GM06990 (cell line): ENCODE results near the gene ZNF557.
"Not testable (repeated sequence)": the region's sequence is repeated elsewhere in the genome, so short reads cannot be mapped to it uniquely, and the experiment has no call there.

ENCODE experiments used
- DNase-seq: peaks from one replicate; pipeline ENCODE4 v3.0.0-alpha.2; 2011; ENCODE audit not compliant: insufficient read length; ENCODE audit errors: extremely low read depth
- H3K27me3 ChIP-seq: replicated peaks from 2 replicates; pipeline ENCODE4 v1.6.0; 2011; ENCODE audit warnings: low read length; ENCODE audit not compliant: control insufficient read depth, insufficient read depth
- H3K36me3 ChIP-seq: 2 replicates; pipeline ENCODE4 v1.5.1; 2011; ENCODE audit warnings: low read length; ENCODE audit not compliant: control insufficient read depth, insufficient read depth
- H3K4me3 ChIP-seq: replicated peaks from 2 replicates; pipeline ENCODE4 v1.5.1; 2011; ENCODE audit warnings: low read depth, mild to moderate bottlenecking, control low read depth, low read length
- CTCF ChIP-seq: IDR thresholded peaks from 2 replicates; pipeline ENCODE4 v1.5.1; 2011; ENCODE audit warnings: low read length, control low read depth, mild to moderate bottlenecking, inconsistent platforms; ENCODE audit not compliant: insufficient read depth, poor library complexity, severe bottlenecking

Gene ZNF557

GRCh38 chr19:7059977-7060376 lies 9.5 kb upstream of the ZNF557 start:
- not testable (repeated sequence) for DNase-seq, H3K4me3 ChIP-seq, H3K36me3 ChIP-seq, H3K27me3 ChIP-seq

GRCh38 chr19:7063339-7063738 lies 6.2 kb upstream of the ZNF557 start:
- H3K36me3 ChIP-seq = no peaks in the 10 kb centered on the region
- DNase-seq = no peak
- H3K4me3 ChIP-seq = no peak overlapping the region
- no peak for TF ChIP-seq CTCF
- no peaks in the 10 kb centered on the region for H3K27me3 ChIP-seq

GRCh38 chr19:7063764-7064418 lies 5.6 kb upstream of the ZNF557 start:
- TF ChIP-seq CTCF = no peak
- no peaks in the 10 kb centered on the region for H3K36me3 ChIP-seq
- no peak for DNase-seq
- no peaks in the 10 kb centered on the region for H3K27me3 ChIP-seq
- no peak overlapping the region for H3K4me3 ChIP-seq

- not testable (repeated sequence) for H3K4me3 ChIP-seq, DNase-seq, H3K27me3 ChIP-seq, H3K36me3 ChIP-seq
These were observed 2.4 kb upstream of the ZNF557 start for GRCh38 chr19:7067122-7067521.

GRCh38 chr19:7067716-7068115 lies 1.8 kb upstream of the ZNF557 start:
- Histone ChIP-seq H3K27me3 (no peaks in the 10 kb centered on the region), H3K36me3 (peaks cover 5% of the 10 kb centered on the region), H3K4me3 (no peak overlapping the region)
- no peak for TF ChIP-seq CTCF
- DNase-seq = no peak

GRCh38 chr19:7068599-7068998 lies 904 bp upstream of the ZNF557 start:
- Histone ChIP-seq H3K27me3 (no peaks in the 10 kb centered on the region), H3K36me3 (peaks cover 9% of the 10 kb centered on the region), H3K4me3 (no peak overlapping the region; the same call in 1 of the 2 replicates)
- no peak for TF ChIP-seq CTCF
- no peak for DNase-seq

- TF ChIP-seq CTCF = no peak
- Histone ChIP-seq H3K4me3 (peak overlapping the region; percentile 88), H3K27me3 (no peaks in the 10 kb centered on the region), H3K36me3 (peaks cover 12% of the 10 kb centered on the region)
- DNase-seq = no peak
These were observed 362 bp downstream of the ZNF557 start for GRCh38 chr19:7069904-7070226.
